MM.1S (cell line): ENCODE measurements around the gene DSCAML1.

Experiments
- DNase-seq: peaks from one replicate; pipeline ENCODE4 v3.0.0-alpha.2; 2015
- H2AFZ ChIP-seq: fragments of 300-600 bp; sonication (generic); 2 replicates; pipeline ENCODE4 v1.6.0; 2016; ENCODE audit warnings: antibody characterized with exemption, low read length
- H3F3A ChIP-seq: fragments of 300-600 bp; sonication (generic); 2 replicates; pipeline ENCODE4 v1.6.1; 2016; ENCODE audit warnings: mild to moderate bottlenecking, antibody characterized with exemption, low read length, moderate library complexity, mixed read lengths; ENCODE audit not compliant: insufficient read depth
- H3K27ac ChIP-seq: fragments of 300-600 bp; sonication (generic); 2 replicates; pipeline ENCODE4 v1.5.1; 2016; ENCODE audit warnings: mild to moderate bottlenecking, low read length
- H3K27me3 ChIP-seq: fragments of 300-600 bp; sonication (generic); replicated peaks from 2 replicates; pipeline ENCODE4 v1.6.0; 2016; ENCODE audit warnings: low read length; ENCODE audit not compliant: insufficient read depth
- H3K36me3 ChIP-seq: fragments of 300-600 bp; sonication (generic); replicated peaks from 2 replicates; pipeline ENCODE4 v1.6.1; 2016; ENCODE audit warnings: mild to moderate bottlenecking, low read length, mixed read lengths; ENCODE audit not compliant: insufficient read depth
- H3K4me1 ChIP-seq: fragments of 300-600 bp; sonication (generic); 2 replicates; pipeline ENCODE4 v1.6.1; 2016; ENCODE audit warnings: low read length, mixed read lengths
- H3K4me2 ChIP-seq: fragments of 300-600 bp; sonication (generic); 2 replicates; pipeline ENCODE4 v1.6.0; 2016; ENCODE audit warnings: low read depth, low read length
- H3K4me3 ChIP-seq: fragments of 300-600 bp; sonication (generic); 2 replicates; pipeline ENCODE4 v1.5.1; 2016; ENCODE audit warnings: low read length, mixed read lengths
- H3K79me2 ChIP-seq: fragments of 300-600 bp; sonication (generic); 2 replicates; pipeline ENCODE4 v1.6.1; 2016; ENCODE audit warnings: mixed run types, low read length, mixed read lengths
- H3K9ac ChIP-seq: fragments of 300-600 bp; sonication (generic); 2 replicates; pipeline ENCODE4 v1.6.1; 2016; ENCODE audit warnings: low read length, mixed read lengths
- H3K9me2 ChIP-seq: fragments of 300-600 bp; sonication (generic); replicated peaks from 2 replicates; pipeline ENCODE4 v1.6.1; 2016; ENCODE audit warnings: mild to moderate bottlenecking, low read length, mixed read lengths; ENCODE audit not compliant: insufficient read depth
- H3K9me3 ChIP-seq: fragments of 300-600 bp; sonication (generic); replicated peaks from 2 replicates; pipeline ENCODE4 v1.6.1; 2016; ENCODE audit warnings: mild to moderate bottlenecking, low read length, mixed read lengths; ENCODE audit not compliant: insufficient read depth
- H4K20me1 ChIP-seq: fragments of 300-600 bp; sonication (generic); 2 replicates; pipeline ENCODE4 v1.6.1; 2016; ENCODE audit warnings: mild to moderate bottlenecking, low read length, moderate library complexity, mixed read lengths; ENCODE audit not compliant: insufficient read depth
- CTCF ChIP-seq: fragments of 300-600 bp; sonication (generic); IDR thresholded peaks from 2 replicates; pipeline ENCODE4 v1.5.1; 2016; ENCODE audit warnings: antibody characterized with exemption, low read length, mixed read lengths
- EZH2 ChIP-seq: fragments of 300-600 bp; sonication (generic); optimal IDR thresholded peaks from 2 replicates; pipeline ENCODE3; 2017; ENCODE audit warnings: low read depth, mild to moderate bottlenecking, antibody characterized with exemption, low read length, mixed read lengths
- EZH2phosphoT487 ChIP-seq: fragments of 300-600 bp; sonication (generic); IDR thresholded peaks from 2 replicates; pipeline ENCODE4 v1.6.1; 2018; ENCODE audit warnings: antibody characterized with exemption, low read length

DSCAML1 gene

DNA sequence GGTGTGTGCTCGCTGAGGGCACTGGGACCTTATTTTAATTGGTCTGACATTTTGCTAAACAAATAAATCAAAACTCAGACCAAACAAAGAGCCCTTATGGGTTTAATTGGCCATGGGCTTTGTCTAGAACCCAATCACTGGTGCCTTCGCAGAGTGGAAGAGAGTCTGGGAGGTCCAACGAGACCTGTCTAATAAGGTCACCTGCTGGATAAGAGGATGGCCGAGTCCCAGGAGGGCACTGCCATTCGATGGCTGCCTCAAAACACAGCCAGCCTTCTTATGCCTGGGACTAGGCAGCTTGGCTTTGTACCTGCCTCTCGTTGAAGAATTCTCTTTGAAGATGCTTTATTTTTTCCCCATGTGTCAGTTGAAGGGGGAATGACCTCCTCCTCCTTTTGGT, 298.2 kb downstream of the DSCAML1 start:
- no peaks in the 10 kb centered on the region for H3K79me2 ChIP-seq
- H3K27me3 ChIP-seq = peaks cover 90% of the 10 kb centered on the region
- no peaks in the 10 kb centered on the region for H3K9me3 ChIP-seq
- no peak for TF ChIP-seq EZH2phosphoT487
- no peak for TF ChIP-seq EZH2
- TF ChIP-seq CTCF = no peak
- no peaks in the 10 kb centered on the region for H4K20me1 ChIP-seq
- no peak overlapping the region for H3K27ac ChIP-seq
- H3K4me2 ChIP-seq = no peak overlapping the region
- no peak overlapping the region for H3K9ac ChIP-seq
- H3F3A ChIP-seq = no peaks in the 10 kb centered on the region
- H2AFZ ChIP-seq = no peak overlapping the region
- no peak for DNase-seq
- H3K4me3 ChIP-seq = no peak overlapping the region
- H3K36me3 ChIP-seq = no peaks in the 10 kb centered on the region
- H3K4me1 ChIP-seq = no peaks in the 10 kb centered on the region
- no peaks in the 10 kb centered on the region for H3K9me2 ChIP-seq

DNA sequence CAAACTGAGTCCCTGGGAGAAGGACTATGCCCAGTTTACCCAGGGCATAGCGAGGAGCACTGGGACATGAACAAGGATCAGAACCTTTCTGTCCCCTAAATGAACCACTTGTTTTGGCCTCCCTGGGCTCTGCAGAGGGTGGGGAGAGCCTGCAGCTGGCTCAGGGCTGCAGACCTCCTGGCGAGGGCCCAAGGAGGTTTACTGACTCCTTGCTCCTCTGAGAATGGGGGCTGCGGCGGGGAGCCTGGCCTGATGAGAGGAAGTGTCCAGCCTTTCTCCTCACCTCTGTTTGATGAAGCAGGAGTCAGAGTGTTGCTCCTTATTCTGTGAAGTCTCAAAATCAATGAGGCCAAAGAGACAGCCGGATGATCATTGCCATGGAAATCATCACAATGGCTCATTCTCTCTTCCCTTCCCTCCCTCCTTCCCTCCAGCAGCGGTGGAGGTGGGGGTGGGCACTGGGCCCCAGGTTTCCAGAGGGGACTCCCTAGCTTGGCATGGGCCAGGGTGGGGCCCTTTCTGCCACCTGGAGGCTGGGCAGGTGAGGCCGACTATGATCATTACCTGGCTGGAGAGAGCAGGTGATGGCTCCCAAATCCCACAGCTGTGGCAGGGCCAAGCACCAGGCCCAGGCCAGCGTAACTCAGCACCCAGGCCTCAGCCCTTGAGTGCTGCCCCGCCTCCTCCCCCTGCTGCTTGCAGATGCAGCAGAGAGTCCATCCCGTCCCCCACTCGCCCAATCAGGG, 299.6 kb downstream of the DSCAML1 start:
- no peaks in the 10 kb centered on the region for H3K9me3 ChIP-seq
- H3K79me2 ChIP-seq = no peaks in the 10 kb centered on the region
- H4K20me1 ChIP-seq = no peaks in the 10 kb centered on the region
- H3K4me2 ChIP-seq = no peak overlapping the region
- H3K4me1 ChIP-seq = no peaks in the 10 kb centered on the region
- no peak overlapping the region for H3K9ac ChIP-seq
- no peak for DNase-seq
- H3F3A ChIP-seq = no peaks in the 10 kb centered on the region
- H2AFZ ChIP-seq = no peak overlapping the region
- H3K9me2 ChIP-seq = no peaks in the 10 kb centered on the region
- peaks cover 83% of the 10 kb centered on the region for H3K27me3 ChIP-seq
- no peak overlapping the region for H3K27ac ChIP-seq
- TF ChIP-seq EZH2phosphoT487 (no peak), CTCF (no peak)
- H3K36me3 ChIP-seq = no peaks in the 10 kb centered on the region
- H3K4me3 ChIP-seq = no peak overlapping the region

DNA sequence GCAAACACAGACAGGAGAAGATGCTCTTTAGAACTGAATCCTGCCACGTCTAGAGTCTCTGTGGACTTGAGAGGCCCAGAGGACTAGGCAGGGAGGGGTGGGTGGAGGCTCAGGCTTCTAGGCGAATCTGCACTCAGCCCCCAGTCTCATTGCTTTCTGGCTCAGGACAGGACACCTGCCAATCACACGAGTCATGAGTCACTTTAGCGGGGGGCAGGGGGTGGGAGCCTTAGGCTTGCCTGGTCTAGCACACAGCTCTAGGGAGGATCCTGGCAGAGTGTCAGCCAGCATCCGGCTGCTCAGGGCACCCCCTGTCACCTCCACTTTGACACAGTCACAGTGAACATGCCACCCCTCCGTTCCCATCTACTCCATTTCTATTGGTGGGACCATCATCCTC, 301.7 kb downstream of the DSCAML1 start:
- no peak overlapping the region for H2AFZ ChIP-seq
- no peak overlapping the region for H3K4me2 ChIP-seq
- no peak for DNase-seq
- no peak for TF ChIP-seq CTCF
- no peak for TF ChIP-seq EZH2phosphoT487
- no peak for TF ChIP-seq EZH2
- peaks cover 81% of the 10 kb centered on the region for H3K27me3 ChIP-seq
- no peaks in the 10 kb centered on the region for H3K4me1 ChIP-seq
- H3F3A ChIP-seq = no peaks in the 10 kb centered on the region
- H3K36me3 ChIP-seq = no peaks in the 10 kb centered on the region
- H3K4me3 ChIP-seq = no peak overlapping the region
- H3K27ac ChIP-seq = no peak overlapping the region
- no peak overlapping the region for H3K9ac ChIP-seq
- no peaks in the 10 kb centered on the region for H4K20me1 ChIP-seq
- no peaks in the 10 kb centered on the region for H3K79me2 ChIP-seq
- no peaks in the 10 kb centered on the region for H3K9me3 ChIP-seq
- no peaks in the 10 kb centered on the region for H3K9me2 ChIP-seq
